DMS79 treated with DMSO at 0.1 percent for 48 hours (cell line): ENCODE data around the gene FAM210A.

Source experiments
- DNase-seq: peaks from one replicate; lab custom pipeline; 2025; lab: John Stamatoyannopoulos, UW

Gene FAM210A

DNA sequence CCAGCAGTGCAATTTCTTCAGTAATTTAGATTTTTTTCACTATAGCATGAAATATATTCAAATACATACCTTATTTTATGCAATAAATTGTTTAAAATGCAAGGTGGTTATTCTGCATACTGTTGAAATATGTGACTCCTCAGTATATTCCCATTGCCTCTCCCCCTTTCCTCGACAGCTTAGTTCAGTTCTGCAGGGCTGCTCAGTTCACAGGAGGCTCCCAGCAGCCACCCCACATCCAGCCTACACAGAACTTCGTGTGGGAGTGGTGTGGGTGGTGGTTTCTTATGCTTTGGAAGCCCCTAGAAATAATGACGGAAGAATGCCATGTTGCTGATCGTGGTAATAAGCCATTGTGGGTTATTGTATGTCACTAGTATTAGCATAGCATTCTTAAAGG lies 79.7 kb downstream of the FAM210A start:
- no peak for DNase-seq

DNA sequence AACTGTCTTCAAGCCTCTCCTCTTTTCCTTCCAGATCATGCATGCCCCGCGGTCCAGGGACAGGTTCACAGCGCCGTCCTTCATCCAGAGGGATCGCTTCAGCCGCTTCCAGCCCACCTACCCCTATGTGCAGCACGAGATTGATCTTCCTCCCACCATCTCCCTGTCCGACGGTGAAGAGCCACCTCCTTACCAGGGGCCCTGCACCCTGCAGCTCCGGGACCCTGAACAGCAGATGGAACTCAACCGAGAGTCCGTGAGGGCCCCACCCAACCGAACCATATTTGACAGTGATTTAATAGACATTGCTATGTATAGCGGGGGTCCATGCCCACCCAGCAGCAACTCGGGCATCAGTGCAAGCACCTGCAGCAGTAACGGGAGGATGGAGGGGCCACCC lies 81.3 kb downstream of the FAM210A start:
- DNase-seq, result no peak

DNA sequence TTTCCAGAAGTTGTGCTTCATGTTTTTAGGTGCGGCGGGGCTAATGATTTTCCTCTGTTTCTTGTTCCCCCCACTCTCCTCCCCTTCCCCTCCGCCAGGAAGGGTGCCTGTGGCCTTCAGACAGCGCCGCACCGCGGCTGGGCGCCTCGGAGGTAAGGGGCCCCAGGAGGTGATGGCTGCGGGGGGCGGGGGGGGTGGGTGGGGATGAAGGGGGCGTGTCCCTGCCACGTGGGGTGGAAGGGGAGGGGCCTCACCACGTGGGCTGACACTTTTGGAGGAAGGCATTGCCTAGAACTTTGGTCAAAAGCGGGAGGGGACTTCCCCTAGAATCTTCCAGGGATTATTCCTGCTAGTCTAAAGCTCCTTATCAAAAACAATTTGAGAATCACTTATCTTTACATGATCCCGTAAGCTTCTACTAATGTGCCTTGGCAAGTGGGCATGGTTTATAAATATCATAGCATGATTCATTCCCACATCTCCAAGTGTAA lies 83.1 kb downstream of the FAM210A start:
- no peak for DNase-seq

DNA sequence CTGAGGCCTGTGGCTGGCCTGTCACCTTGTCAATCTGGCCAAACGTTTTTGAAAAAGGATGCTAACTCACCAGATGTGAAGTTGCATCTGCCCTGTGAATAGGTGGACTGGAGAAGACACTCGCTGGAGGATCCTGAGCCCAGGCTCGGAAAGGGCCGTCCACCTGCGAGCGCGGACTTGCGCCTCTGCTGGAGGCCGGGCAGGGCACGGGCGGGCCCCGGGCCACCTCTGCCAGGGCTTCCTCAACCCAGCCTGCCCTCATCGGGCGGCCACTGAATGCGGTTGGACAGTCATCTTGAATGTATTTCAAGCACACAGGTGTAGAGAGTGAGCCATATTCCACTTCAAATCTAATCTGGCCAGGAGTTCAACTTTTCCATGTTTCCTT lies 83.9 kb downstream of the FAM210A start:
- DNase-seq, result no peak

DNA sequence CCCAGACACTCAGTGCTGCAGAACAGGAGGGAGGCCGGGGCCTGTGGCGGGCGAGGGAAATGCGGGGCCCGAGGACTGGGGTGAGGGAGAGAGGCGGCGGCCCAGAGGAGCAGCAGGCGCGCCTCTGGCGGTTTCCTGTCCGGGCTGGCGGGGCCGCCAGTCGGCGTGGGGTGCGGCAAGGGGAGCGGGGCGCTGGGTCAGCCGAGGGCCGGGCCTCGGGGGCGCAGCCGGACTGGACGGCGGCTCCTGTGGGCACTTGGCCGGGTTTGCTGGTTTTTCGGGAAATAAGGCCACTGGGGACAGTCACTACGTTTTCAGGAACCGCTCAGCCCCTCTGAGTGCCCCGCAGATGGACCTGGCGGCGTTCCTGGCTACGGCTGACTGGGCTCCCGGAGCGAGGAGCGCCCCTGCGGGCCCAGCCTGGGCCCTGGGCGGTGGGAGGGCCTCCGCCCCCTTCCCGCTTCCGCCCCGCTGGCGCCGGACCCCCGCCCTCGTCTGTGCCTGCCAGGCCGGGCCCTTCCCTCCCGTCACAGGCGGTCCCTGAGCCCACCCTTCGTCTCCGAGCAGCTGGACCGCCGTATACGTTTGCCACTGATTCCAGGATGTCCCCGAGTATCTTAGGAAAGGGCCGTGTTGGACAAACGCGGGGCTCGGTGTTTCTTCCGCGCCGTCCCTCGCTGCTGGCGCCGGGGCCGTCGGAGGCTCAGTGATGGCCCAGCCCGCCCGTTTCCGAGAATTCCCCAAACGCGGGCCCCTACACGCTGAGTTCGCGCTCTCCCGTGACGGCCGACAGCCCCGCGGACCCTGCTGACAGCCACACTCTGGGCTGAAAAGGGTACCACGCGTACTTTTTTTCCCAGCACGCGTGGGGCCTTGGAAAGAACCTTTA lies 84.6 kb downstream of the FAM210A start:
- DNase-seq, result no peak

DNA sequence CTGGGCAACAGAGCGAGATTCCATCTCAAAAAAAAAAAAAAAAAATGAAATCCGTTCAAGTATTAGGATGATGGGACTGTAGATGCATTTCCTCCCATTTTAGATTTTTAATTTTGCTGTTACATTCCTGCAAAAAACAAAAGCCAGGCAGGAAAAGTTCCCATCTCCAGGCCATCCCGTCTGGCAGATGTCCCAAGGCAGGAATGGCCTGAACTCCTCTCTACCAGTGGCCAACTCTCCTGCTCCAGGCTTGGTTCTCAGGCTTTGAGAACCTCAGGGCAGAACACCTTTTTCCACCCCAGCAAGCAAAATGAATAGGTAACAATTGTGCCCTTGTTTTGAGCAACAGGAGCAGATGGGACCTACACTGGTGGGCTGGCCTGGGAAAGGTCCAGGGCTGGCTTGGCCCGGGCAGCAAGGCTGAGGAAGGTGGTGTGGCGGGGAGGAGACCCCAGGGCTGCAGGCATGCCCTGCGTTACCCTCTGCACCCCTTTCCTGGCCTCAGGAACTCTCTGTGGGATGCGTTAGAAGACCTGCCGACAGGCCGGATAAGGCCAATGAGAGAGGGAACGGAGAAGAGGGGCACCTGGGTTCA lies 86.0 kb downstream of the FAM210A start:
- DNase-seq, result no peak

DNA sequence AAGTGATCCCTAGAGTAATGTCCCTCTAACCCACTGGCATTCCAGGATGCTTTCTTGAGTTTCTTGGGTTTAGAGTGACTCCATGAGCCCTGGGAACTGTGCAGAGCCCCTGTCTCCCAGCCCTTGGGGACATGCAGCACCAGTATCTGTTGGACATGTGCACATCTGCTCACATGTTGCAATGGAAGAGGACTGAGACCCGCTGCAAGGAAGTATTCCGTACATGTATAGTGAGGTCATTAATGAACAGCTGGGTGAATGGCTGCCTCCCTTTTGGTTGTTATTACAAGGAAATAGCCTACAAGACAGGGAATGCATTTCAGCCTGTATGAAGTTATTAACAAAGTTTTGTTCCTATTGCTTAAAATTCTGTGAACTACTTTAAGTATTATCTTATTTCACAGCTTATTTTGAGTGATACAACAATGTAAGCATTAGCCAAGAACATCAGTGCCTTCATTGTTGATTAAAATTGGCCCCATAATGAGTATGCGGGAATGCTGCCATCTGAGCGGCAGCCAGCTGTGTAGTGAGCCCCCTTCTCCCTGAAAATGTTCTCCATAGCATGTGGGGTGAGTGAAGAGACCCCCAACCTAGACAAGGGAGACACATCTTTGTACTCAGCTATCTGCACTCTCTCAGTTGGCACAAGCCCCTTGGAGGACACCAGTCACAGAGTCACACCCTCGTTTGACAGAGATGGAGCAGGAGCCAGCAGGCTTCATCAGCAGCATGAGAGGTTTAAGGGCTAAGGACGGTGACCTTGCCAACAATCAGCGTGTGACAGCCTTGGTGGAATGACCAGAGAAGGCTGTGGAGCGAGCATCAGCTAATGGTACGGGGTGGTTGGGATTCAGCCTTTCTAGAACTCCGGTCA lies 87.4 kb downstream of the FAM210A start:
- no peak for DNase-seq

DNA sequence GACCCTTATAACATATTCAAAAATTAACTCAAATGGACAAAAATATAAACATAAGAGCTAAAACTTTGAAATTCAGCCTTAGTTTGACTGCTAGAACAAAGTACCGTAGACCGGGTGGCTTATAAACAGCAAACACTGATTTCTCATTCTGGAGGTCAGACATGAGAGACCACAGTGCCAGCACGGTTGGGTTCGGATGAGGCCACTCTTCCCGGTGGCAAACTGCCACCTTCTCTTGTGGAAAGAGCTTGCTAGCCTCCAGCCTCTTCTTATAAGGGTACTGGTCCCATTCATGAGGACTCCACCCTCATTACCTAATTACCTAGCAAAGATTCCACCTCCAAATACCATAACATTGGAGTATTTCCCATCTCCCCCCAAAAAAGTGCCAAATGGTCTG lies 91.3 kb downstream of the FAM210A start:
- no peak for DNase-seq

DNA sequence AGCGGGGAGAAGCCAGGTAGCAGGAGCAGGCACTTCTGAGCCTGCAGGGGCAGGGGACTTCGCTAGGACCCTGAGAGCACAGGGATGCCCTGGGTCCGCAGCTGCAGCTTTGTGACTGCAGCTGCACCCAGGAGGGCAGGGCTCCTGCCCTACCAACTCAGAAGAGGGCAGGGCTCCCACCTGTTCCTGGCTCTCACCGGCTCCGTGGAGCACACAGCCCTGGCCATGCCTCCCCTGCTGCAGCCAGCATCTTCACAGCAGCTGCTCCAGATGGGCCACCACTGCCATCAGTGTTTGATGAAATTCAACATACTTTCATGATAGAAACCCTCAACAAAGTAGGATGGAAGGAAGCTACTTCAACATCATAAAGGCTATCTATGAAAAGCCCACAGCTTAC lies 92.7 kb downstream of the FAM210A start:
- DNase-seq, result no peak

DNA sequence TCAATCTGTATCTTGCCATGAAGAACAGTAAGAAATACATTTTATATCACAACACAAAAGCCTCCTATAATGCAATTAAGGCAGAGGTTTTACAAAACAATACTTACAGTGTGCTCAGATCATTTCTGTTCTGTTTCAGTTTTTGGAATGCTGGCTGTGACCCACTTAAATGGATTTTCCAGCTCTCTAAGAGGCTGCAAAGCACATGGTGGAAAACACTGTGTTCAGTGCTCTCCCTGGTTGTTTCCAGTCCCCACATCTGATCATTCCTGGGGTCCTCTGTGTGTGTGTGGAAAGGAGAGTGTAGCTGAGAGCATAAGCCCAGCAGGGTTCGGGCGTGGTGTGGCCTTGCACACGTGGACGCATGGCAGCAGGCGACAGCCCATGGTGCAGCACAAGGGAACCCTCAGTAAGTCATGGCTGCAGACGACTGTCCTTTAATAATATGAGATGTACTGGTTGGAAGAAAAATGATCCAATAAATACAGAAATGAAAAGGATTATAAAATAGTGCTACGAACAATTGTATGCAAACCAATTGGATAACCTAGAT lies 95.6 kb downstream of the FAM210A start:
- DNase-seq, result no peak

DNA sequence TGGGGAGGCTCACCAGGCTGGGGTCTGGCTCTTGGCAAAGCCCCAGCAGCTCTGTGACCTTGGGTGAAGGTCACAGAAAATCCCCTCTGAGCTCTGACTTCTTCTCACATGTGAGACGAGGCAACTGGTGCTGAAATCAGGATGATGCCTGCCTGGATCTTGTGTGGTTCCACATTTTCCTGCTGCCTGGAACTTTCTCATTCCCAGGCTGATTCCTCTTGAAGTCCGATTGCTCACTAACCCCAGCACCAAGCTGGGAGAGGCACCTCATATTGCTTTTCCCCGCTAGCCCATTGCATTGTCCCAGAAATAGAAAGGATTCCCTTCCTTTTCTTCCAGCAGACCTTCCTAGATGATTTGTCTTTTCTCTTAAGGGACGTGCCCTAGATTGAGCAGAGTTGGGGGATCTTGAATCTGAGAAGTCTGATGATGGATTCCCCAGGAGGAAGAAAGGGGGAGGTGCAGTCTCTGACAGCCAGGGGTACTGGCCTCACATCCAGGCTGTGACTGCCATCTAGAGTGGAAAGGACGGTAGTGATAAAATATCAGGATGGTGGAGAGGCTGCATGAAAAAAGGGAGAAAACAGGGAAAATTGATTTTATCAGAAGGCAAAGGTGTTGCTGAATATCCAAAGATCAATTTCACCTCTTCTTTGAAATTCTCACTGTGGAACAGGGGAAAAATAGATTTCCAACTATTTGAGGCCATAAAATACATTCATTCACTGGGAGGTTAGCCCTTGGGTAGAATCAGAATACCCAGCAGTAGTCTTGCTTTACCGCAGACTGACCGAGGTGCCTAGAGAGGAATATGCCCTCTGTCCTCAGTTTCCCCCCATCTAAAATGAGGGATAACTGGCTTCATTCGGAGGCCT lies 96.3 kb downstream of the FAM210A start:
- peak; percentile 78 for DNase-seq

DNA sequence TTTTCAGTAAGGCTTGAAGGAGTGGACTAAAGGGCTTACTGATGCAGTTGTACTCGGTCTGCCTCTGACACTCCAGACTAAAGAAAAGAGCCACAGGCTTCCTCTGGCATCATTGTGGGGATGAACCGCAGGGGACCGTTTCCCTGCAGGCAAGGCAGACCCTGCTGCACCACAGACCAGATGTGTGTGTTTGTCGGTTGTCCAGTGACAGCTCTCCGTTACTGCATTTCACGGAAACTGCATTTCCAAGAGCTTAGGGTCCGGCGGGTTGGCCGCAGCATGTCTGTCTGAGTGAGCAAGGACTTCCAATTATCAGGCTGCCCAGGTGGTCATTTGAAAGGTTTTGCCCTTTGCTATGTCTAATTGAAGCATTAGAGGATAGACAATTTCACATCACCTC lies 98.1 kb downstream of the FAM210A start:
- DNase-seq, result no peak

DNA sequence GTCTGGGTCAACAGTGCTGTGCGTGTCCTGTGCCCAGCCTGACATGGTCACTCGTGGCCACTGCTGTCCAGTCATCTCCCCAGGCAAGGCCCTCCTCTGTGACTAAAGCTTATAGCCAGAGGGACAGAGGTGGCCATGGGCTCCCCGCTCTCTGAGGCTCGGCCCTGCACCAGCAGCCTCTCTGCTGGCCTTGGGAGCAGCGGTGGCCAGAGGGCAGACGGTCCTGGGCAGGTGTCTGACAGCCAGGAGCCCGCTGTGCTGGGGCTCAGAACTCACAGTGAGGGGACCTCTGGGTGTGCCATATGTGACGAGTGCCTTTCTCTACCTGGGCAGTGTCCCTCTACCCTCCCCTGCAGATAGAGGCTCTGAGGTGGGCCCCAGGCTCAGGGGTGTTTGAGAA lies 98.7 kb downstream of the FAM210A start:
- no peak for DNase-seq

DNA sequence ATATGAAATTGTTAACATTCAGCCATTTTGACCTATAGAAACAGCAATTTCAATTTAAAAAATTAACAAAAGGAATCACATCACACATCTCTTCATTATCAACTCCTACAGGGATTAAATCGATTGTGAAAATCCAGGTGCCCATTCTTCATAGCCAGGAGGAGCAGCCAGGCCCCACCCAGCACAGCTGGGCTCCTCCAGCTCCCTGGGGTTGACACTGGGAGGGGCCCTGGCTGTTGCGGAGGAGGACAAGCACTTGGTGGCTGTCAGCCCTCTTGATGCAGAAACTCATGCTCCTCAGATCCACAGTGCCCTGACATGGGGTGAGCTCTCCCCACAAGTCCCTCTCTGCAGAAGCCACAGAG lies 99.8 kb downstream of the FAM210A start:
- DNase-seq, result no peak

DNA sequence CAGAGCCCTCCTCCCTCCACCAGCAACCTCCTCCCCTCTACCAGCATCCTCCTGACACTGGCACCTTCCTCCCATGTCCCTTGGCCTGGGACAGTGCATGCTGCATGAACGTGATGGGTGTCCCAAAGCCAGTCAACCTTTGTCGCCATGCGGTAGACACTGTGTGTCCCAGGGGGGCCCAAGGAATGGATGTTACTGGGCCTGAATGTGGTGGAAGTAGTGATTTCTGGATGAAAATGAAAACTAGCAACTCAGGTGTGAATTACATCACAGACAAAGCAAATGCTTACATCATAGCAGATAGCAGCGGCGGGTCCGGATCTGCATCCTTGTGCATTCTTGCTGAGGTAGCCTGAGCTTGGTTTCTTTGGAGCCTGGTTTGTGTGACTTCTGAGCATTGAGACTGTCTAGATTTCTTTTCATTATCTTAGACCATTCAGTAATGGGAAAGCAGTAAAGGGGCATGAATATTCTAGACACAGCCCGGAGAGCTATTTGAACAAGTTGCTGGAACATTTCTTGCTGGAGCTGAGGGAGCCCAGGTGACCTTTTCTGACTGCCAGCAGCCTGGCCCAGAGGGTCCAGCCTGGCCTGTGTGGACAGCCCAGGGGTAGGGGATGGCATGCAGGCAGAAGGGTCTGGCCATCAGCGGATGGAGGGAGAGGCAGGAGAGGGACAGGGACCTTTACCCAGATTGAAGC lies 100.4 kb downstream of the FAM210A start:
- DNase-seq, result no peak

DNA sequence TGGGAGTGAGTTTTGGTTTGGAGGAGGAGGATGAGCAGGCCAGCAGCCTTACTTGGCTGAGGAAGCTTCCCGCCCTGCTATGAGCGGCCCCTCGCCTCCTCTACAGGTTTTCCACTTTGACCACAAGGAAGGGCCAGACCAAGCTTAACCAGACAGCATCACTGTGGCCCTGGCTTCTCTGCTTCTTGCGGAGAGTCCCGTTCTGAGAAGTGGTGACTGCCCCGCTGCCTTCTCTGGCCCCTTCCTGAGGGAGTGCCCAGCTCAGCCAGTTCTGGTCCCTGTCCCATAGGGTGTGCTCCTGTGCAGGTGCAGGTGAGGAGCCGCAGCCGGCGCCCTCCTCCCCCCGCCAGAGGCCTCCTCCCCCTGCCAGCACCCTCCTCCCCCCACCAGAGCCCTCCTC lies 101.0 kb downstream of the FAM210A start:
- DNase-seq, result no peak

DNA sequence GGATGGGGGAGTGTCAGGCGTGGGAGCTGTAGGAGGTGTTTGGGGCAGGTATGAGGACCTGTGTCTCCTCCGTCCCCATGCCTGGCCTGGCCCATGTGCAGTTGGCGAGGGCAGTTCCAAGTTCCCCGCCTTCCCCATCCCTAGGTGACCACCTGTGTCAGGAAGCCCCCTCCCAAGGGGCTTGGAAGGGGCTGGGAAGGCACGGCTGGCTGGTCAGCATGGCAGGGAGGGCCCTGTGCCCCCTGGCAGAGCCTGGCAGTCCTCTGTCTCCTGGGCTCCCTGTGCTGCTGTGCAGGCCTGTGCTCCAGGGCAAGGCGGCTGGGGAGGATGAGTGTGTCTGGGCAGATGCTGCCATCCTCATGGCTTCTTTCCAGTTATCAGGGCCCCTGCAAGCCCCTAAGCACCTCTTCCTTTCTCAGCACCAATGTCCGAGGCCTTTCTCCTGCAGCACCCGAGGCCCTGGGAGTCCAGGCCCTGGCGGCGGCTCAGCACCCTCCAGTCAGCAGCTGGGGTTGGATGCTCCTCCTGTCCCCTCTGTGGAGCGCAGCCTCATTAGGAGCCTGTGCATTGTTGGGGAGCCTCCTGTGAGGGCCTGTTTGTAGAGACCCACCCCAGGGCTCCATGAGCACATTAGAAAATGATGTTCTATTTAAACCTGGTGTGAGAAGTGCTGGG lies 101.7 kb downstream of the FAM210A start:
- no peak for DNase-seq

DNA sequence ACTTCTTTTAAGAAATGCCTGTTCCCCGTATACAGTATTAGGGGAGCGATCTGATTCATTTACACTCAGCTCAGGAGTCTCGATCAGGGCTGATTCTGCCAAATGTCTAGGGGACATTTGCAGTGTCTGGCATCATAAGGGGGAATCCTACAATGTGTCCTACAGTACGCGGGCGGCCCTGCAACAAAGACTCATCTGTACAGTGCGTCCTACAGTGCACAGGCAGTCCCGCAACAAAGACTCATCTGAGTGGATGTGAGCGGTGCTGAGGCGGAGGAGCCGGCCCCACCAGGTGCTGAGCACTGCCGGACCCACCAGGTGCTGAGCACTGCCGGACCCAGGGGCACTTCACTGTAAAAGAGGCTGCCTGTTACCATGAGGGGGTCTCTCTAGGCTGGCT lies 102.5 kb downstream of the FAM210A start:
- no peak for DNase-seq

DNA sequence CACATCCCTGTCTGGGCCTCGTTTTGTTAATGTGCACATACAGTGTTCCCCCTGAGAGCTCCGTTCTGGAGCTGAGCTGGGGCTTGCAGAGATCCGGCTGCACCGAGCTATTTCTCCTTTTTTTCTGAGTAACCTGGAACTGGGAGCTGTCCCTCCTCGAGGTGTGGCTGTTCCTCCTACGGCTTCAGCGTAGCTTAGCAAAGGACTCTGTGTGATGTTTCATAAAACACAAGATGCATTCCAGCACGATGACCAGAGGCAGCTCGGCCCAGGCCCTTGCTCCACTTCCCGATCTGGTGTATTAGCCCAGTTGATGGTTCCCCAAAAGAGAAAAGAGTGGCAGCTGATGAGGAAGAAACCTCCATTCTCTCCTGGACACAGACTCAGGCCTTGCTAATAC lies 103.0 kb downstream of the FAM210A start:
- no peak for DNase-seq

DNA sequence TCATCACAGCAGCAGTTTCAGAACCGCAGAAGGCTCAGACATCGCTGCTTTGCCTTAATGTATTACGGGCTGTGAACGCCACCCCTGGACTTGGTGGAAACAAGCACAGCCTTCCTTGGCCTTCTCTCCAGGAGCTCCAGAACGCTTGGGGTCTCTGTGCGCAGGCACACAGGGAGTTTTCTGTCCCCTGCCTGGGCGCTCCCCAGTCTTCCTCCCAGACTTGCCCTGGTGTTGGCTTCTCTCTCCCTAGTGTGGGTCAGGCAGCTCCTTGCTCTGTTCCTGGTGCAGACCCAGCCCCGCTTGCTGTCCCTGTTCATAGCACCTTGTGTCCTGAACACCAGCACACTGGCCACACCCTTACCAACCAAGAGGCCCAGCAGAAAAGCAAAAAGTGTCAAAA lies 103.6 kb downstream of the FAM210A start:
- no peak for DNase-seq
